HEK293 (cell line): ENCODE data around the gene C5orf47.

Source experiments
- BCL11B ChIP-seq: fragments of 450-650 bp; formaldehyde crosslinking; IDR thresholded peaks from 2 replicates; pipeline ENCODE4 v1.5.1; 2016; ENCODE audit warnings: low read depth, missing biosample characterization, missing genetic modification characterization
- HOXC10 ChIP-seq: sonication (generic); formaldehyde crosslinking; IDR thresholded peaks from 2 replicates; pipeline ENCODE4 v1.8.1; 2023; ENCODE audit warnings: mild to moderate bottlenecking, missing genetic modification reagents
- MEIS1 ChIP-seq: sonication (generic); formaldehyde crosslinking; IDR thresholded peaks from 2 replicates; pipeline ENCODE4 v1.8.1; 2022; ENCODE audit warnings: missing genetic modification reagents, mild to moderate bottlenecking, borderline replicate concordance
- MYNN ChIP-seq: fragments of 450-650 bp; formaldehyde crosslinking; IDR thresholded peaks from 2 replicates; pipeline ENCODE4 v1.5.1; 2016; ENCODE audit warnings: missing biosample characterization, missing genetic modification characterization, borderline replicate concordance
- REPIN1 ChIP-seq: fragments of 450-650 bp; formaldehyde crosslinking; IDR thresholded peaks from 2 replicates; pipeline ENCODE4 v1.5.1; 2017; ENCODE audit warnings: missing biosample characterization, missing genetic modification characterization, low read depth
- YY1 ChIP-seq: fragments of 450-650 bp; formaldehyde crosslinking; IDR thresholded peaks from 2 replicates; pipeline ENCODE4 v1.5.1; 2018; ENCODE audit warnings: missing biosample characterization, missing genetic modification characterization
- YY2 ChIP-seq: fragments of 450-650 bp; formaldehyde crosslinking; IDR thresholded peaks from 2 replicates; pipeline ENCODE4 v1.5.1; 2016; ENCODE audit warnings: missing biosample characterization, missing genetic modification characterization
- ZBTB20 ChIP-seq: fragments of 450-650 bp; formaldehyde crosslinking; IDR thresholded peaks from 2 replicates; pipeline ENCODE4 v1.5.1; 2016; ENCODE audit warnings: missing biosample characterization, missing genetic modification characterization
- ZBTB21 ChIP-seq: fragments of 450-650 bp; formaldehyde crosslinking; IDR thresholded peaks from 2 replicates; pipeline ENCODE4 v1.5.1; 2017; ENCODE audit warnings: missing biosample characterization, missing genetic modification characterization
- ZEB2 ChIP-seq: fragments of 450-650 bp; formaldehyde crosslinking; IDR thresholded peaks from 2 replicates; pipeline ENCODE4 v1.5.1; 2016; ENCODE audit warnings: missing biosample characterization, missing genetic modification characterization
- ZNF10 ChIP-seq: fragments of 450-650 bp; formaldehyde crosslinking; IDR thresholded peaks from 2 replicates; pipeline ENCODE4 v1.5.1; 2017; ENCODE audit warnings: missing biosample characterization, missing genetic modification characterization
- ZNF112 ChIP-seq: fragments of 450-650 bp; formaldehyde crosslinking; IDR thresholded peaks from 2 replicates; pipeline ENCODE4 v1.5.0; 2017; ENCODE audit warnings: missing biosample characterization, missing genetic modification characterization
- ZNF132 ChIP-seq: fragments of 450-650 bp; formaldehyde crosslinking; IDR thresholded peaks from 2 replicates; pipeline ENCODE4 v1.5.1; 2017; ENCODE audit warnings: missing biosample characterization, missing genetic modification characterization, borderline replicate concordance
- ZNF19 ChIP-seq: fragments of 450-650 bp; formaldehyde crosslinking; IDR thresholded peaks from 2 replicates; pipeline ENCODE4; 2016; ENCODE audit warnings: missing biosample characterization, missing genetic modification characterization, low read depth
- ZNF211 ChIP-seq: fragments of 450-650 bp; formaldehyde crosslinking; IDR thresholded peaks from 2 replicates; pipeline ENCODE4 v1.5.1; 2016; ENCODE audit warnings: low read depth, missing biosample characterization, missing genetic modification characterization
- ZNF223 ChIP-seq: fragments of 450-650 bp; formaldehyde crosslinking; IDR thresholded peaks from 2 replicates; pipeline ENCODE4 v1.5.1; 2016; ENCODE audit warnings: missing biosample characterization, missing genetic modification characterization
- ZNF24 ChIP-seq: fragments of 450-650 bp; formaldehyde crosslinking; IDR thresholded peaks from 2 replicates; pipeline ENCODE4 v1.5.1; 2016; ENCODE audit warnings: missing biosample characterization, missing genetic modification characterization
- ZNF248 ChIP-seq: fragments of 450-650 bp; formaldehyde crosslinking; IDR thresholded peaks from 2 replicates; pipeline ENCODE4 v1.5.1; 2017; ENCODE audit warnings: missing biosample characterization, missing genetic modification characterization
- ZNF350 ChIP-seq: fragments of 450-650 bp; formaldehyde crosslinking; IDR thresholded peaks from 2 replicates; pipeline ENCODE4 v1.5.0; 2017; ENCODE audit warnings: missing biosample characterization, mild to moderate bottlenecking, missing genetic modification characterization
- ZNF354C ChIP-seq: fragments of 450-650 bp; formaldehyde crosslinking; IDR thresholded peaks from 2 replicates; pipeline ENCODE4 v1.5.1; 2016; ENCODE audit warnings: missing biosample characterization, missing genetic modification characterization, low read depth, borderline replicate concordance
- ZNF433 ChIP-seq: fragments of 450-650 bp; formaldehyde crosslinking; IDR thresholded peaks from 2 replicates; pipeline ENCODE4 v1.5.1; 2016; ENCODE audit warnings: missing biosample characterization, missing genetic modification characterization, low read depth
- ZNF510 ChIP-seq: fragments of 450-650 bp; formaldehyde crosslinking; IDR thresholded peaks from 2 replicates; pipeline ENCODE4 v1.5.1; 2018; ENCODE audit warnings: mild to moderate bottlenecking, missing genetic modification characterization, missing biosample characterization; ENCODE audit not compliant: insufficient replicate concordance
- ZNF544 ChIP-seq: fragments of 450-650 bp; formaldehyde crosslinking; IDR thresholded peaks from 2 replicates; pipeline ENCODE4 v1.5.0; 2017; ENCODE audit warnings: missing biosample characterization, missing genetic modification characterization
- ZNF555 ChIP-seq: fragments of 450-650 bp; formaldehyde crosslinking; conservative IDR thresholded peaks from 2 replicates; pipeline ENCODE4 v1.5.1; 2017; ENCODE audit warnings: missing biosample characterization, mild to moderate bottlenecking, missing genetic modification characterization, inconsistent platforms
- ZNF571 ChIP-seq: fragments of 450-650 bp; formaldehyde crosslinking; IDR thresholded peaks from 2 replicates; pipeline ENCODE4 v1.5.0; 2017; ENCODE audit warnings: missing biosample characterization, missing genetic modification characterization
- ZNF610 ChIP-seq: fragments of 450-650 bp; formaldehyde crosslinking; IDR thresholded peaks from 2 replicates; pipeline ENCODE4 v1.5.1; 2016; ENCODE audit warnings: missing biosample characterization, missing genetic modification characterization, borderline replicate concordance
- ZNF624 ChIP-seq: fragments of 450-650 bp; formaldehyde crosslinking; IDR thresholded peaks from 2 replicates; pipeline ENCODE4 v1.5.1; 2017; ENCODE audit warnings: missing biosample characterization, missing genetic modification characterization
- ZNF664 ChIP-seq: fragments of 450-650 bp; formaldehyde crosslinking; IDR thresholded peaks from 2 replicates; pipeline ENCODE4 v1.5.1; 2016; ENCODE audit warnings: missing biosample characterization, missing genetic modification characterization
- ZNF837 ChIP-seq: fragments of 450-650 bp; formaldehyde crosslinking; IDR thresholded peaks from 2 replicates; pipeline ENCODE4 v1.5.1; 2016; ENCODE audit warnings: missing biosample characterization, missing genetic modification characterization
- ZXDB ChIP-seq: fragments of 450-650 bp; formaldehyde crosslinking; IDR thresholded peaks from 2 replicates; pipeline ENCODE4 v1.5.1; 2016; ENCODE audit warnings: missing biosample characterization, missing genetic modification characterization
- TF ChIP-seq, protein P1 (sequence below): fragments of 450-650 bp; formaldehyde crosslinking; optimal IDR thresholded peaks from 2 replicates; pipeline ENCODE3; 2016; ENCODE audit warnings: missing biosample characterization, mild to moderate bottlenecking, missing genetic modification characterization
- TF ChIP-seq, protein P2 (sequence below): fragments of 450-650 bp; formaldehyde crosslinking; IDR thresholded peaks from 2 replicates; pipeline ENCODE4 v1.5.1; 2017; ENCODE audit warnings: missing biosample characterization, missing genetic modification characterization
- TF ChIP-seq, protein P3 (sequence below): fragments of 450-650 bp; formaldehyde crosslinking; IDR thresholded peaks from 2 replicates; pipeline ENCODE4 v1.5.1; 2016; ENCODE audit warnings: missing biosample characterization, missing genetic modification characterization
- TF ChIP-seq, protein P4 (sequence below): fragments of 450-650 bp; IDR thresholded peaks from 2 replicates; pipeline ENCODE4 v1.5.1; 2018; ENCODE audit warnings: missing biosample characterization, mild to moderate bottlenecking, missing genetic modification characterization

The C5orf47 gene

DNA sequence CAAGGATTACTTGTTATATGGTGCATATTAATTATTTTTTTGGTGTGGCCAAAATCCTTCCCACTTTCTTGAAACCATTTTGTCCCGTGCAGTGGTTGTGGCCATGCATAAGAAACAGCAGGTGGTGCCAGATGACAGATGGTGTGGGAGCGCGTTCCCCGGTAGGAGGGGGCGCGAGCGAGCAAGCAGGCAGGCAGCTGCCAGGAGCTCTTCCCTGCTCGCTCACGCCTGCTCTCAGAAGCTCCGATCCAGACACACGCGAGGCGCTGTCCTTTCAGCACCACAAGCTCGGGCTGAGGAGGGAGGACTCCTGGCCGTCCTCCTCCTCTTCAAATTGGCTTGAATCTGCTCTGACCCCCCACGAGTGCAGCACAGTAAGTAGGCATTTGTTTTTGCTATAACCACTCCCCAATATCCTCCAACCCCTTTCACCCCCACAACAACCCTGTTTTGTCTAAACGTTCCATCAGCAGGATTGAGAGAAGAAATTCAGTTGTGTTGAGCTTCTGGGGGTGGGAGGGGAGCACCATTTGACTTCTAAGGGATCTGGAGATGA is 56.6 kb downstream of the C5orf47 start, which contains the start of gene NSG2 (continued):
- TF ChIP-seq MEIS1 (CRISPR knock-in tag) (no peak), ZNF223 (tag by site-specific recombination) (no peak), ZNF555 (no peak), ZNF248 (tag by site-specific recombination) (no peak), ZNF10 (tag by site-specific recombination) (no peak), ZEB2 (tag by site-specific recombination) (peak; percentile 24; the same call in 1 of the 2 replicates), HOXC10 (CRISPR knock-in tag) (no peak), ZNF510 (no peak), ZNF211 (no peak), YY2 (no peak), ZBTB20 (no peak), ZNF624 (tag by site-specific recombination) (no peak), ZNF350 (tag by site-specific recombination) (no peak), ZNF571 (tag by site-specific recombination) (no peak), ZNF610 (peak; percentile 78), ZBTB21 (tag by site-specific recombination) (0 out of 2 replicates have a peak, but pooled peaks have one; percentile 9), ZNF132 (tag by site-specific recombination) (no peak), ZNF544 (no peak), ZNF433 (tag by site-specific recombination) (no peak), ZNF24 (tag by site-specific recombination) (no peak), ZNF112 (tag by site-specific recombination) (no peak), ZNF664 (tag by site-specific recombination) (no peak), ZNF19 (tag by site-specific recombination) (no peak), BCL11B (no peak), YY1 (tag by site-specific recombination) (no peak), MYNN (tag by site-specific recombination) (no peak), ZNF837 (tag by site-specific recombination) (no peak), REPIN1 (tag by site-specific recombination) (no peak), ZNF354C (no peak), ZXDB (tag by site-specific recombination) (no peak)
- TF ChIP-seq, protein P1, sequence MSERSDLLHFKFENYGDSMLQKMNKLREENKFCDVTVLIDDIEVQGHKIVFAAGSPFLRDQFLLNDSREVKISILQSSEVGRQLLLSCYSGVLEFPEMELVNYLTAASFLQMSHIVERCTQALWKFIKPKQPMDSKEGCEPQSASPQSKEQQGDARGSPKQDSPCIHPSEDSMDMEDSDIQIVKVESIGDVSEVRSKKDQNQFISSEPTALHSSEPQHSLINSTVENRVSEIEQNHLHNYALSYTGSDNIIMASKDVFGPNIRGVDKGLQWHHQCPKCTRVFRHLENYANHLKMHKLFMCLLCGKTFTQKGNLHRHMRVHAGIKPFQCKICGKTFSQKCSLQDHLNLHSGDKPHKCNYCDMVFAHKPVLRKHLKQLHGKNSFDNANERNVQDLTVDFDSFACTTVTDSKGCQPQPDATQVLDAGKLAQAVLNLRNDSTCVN (tag by site-specific recombination), result peak; percentile 94
- TF ChIP-seq, protein P2, sequence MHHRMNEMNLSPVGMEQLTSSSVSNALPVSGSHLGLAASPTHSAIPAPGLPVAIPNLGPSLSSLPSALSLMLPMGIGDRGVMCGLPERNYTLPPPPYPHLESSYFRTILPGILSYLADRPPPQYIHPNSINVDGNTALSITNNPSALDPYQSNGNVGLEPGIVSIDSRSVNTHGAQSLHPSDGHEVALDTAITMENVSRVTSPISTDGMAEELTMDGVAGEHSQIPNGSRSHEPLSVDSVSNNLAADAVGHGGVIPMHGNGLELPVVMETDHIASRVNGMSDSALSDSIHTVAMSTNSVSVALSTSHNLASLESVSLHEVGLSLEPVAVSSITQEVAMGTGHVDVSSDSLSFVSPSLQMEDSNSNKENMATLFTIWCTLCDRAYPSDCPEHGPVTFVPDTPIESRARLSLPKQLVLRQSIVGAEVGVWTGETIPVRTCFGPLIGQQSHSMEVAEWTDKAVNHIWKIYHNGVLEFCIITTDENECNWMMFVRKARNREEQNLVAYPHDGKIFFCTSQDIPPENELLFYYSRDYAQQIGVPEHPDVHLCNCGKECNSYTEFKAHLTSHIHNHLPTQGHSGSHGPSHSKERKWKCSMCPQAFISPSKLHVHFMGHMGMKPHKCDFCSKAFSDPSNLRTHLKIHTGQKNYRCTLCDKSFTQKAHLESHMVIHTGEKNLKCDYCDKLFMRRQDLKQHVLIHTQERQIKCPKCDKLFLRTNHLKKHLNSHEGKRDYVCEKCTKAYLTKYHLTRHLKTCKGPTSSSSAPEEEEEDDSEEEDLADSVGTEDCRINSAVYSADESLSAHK (tag by site-specific recombination), result no peak
- TF ChIP-seq, protein P3, sequence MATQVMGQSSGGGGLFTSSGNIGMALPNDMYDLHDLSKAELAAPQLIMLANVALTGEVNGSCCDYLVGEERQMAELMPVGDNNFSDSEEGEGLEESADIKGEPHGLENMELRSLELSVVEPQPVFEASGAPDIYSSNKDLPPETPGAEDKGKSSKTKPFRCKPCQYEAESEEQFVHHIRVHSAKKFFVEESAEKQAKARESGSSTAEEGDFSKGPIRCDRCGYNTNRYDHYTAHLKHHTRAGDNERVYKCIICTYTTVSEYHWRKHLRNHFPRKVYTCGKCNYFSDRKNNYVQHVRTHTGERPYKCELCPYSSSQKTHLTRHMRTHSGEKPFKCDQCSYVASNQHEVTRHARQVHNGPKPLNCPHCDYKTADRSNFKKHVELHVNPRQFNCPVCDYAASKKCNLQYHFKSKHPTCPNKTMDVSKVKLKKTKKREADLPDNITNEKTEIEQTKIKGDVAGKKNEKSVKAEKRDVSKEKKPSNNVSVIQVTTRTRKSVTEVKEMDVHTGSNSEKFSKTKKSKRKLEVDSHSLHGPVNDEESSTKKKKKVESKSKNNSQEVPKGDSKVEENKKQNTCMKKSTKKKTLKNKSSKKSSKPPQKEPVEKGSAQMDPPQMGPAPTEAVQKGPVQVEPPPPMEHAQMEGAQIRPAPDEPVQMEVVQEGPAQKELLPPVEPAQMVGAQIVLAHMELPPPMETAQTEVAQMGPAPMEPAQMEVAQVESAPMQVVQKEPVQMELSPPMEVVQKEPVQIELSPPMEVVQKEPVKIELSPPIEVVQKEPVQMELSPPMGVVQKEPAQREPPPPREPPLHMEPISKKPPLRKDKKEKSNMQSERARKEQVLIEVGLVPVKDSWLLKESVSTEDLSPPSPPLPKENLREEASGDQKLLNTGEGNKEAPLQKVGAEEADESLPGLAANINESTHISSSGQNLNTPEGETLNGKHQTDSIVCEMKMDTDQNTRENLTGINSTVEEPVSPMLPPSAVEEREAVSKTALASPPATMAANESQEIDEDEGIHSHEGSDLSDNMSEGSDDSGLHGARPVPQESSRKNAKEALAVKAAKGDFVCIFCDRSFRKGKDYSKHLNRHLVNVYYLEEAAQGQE (tag by site-specific recombination), result peak; percentile 99
- TF ChIP-seq, protein P4, sequence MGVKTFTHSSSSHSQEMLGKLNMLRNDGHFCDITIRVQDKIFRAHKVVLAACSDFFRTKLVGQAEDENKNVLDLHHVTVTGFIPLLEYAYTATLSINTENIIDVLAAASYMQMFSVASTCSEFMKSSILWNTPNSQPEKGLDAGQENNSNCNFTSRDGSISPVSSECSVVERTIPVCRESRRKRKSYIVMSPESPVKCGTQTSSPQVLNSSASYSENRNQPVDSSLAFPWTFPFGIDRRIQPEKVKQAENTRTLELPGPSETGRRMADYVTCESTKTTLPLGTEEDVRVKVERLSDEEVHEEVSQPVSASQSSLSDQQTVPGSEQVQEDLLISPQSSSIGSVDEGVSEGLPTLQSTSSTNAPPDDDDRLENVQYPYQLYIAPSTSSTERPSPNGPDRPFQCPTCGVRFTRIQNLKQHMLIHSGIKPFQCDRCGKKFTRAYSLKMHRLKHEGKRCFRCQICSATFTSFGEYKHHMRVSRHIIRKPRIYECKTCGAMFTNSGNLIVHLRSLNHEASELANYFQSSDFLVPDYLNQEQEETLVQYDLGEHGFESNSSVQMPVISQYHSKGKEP (tag by site-specific recombination), result no peak
